Activated T-cell treated with anti-CD3 and anti-CD28 coated beads, Interleukin-2, amount 50 U/mL, for 1 hour (primary cell): ENCODE measurements around the gene KRTAP17-1.
"Not testable (repeated sequence)": the region's sequence is repeated elsewhere in the genome, so short reads cannot be mapped to it uniquely, and the experiment has no call there.

ENCODE experiments used
- DNase-seq: peaks from one replicate; pipeline ENCODE4 v3.0.0-alpha.2; 2020

Gene KRTAP17-1

GRCh38 chr17:41301916-41302901 lies 13.3 kb downstream of the KRTAP17-1 start, which contains the start of gene KRTAP29-1:
TSS of gene KRTAP29-1 (minus strand) at chr17:41302851. CDS start at chr17:41302851, 0 bp downstream.
- no peak for DNase-seq

DNA sequence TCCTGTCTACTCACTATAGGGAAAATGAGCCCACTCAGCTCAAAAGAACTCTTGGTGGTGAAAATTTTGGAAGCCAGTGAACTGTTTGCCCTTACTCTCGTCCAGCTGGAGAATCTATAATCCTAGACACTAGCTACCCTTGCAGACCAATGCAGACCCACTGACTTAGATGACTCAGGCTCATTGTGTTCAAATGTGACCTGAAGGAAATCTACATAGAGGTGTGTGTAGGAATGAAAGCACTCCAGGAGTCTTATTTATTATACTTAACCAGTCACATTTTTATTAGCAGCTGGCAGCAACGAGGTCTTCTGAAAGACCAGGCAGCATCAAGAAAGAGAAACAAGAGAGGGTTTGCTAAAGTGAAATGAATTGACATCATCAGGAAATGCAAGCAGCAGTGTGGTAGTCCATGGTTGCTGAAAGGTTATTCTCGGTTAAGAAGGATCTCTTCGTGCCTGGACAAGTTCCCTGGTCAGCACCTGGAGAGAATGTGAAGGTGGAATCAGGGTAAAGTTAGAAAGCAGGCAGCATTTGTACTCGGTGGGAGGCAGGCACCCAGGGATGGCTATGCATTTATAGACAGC lies 14.2 kb downstream of the KRTAP17-1 start:
- DNase-seq = no peak

- DNase-seq = no peak
These were observed 16.9 kb downstream of the KRTAP17-1 start for GRCh38 chr17:41298458-41299135.

DNA sequence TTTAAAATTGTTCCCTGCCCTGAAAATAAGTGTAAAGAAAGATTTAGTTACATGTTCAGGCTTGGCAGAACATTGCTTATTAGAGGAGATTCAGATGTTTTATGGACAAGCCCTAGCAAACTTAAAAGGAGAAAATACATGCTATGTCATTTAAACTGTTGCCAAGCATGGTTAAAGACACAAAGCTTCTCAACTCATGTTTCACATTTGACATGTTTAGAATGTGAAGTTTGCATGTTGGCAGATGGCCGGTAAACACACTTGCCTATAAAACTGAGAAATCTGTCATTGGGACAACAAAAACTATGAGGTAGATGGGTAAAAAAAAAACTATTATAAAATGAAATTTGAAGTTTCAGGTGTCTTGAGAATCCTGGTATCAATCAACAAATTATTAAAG lies 18.7 kb downstream of the KRTAP17-1 start:
- no peak for DNase-seq

DNA sequence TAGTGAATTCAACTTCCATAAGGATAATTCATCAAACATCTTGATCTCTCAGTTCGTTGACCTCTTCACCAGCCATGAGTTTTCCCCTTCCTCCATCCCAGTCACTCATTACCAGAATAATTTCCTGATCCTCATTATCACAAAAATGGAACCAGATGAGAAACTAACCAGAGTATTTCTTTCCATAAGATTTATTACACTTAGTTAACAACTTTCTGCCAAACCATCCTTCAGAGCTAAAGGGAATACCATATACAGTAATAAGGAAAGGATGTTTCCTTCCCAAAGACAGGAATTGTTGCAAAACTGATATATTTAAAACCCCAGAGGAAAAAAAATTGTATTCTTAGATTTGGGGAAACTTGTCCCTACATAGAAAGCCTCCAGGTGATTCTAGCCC lies 21.5 kb downstream of the KRTAP17-1 start:
- no peak for DNase-seq

DNA sequence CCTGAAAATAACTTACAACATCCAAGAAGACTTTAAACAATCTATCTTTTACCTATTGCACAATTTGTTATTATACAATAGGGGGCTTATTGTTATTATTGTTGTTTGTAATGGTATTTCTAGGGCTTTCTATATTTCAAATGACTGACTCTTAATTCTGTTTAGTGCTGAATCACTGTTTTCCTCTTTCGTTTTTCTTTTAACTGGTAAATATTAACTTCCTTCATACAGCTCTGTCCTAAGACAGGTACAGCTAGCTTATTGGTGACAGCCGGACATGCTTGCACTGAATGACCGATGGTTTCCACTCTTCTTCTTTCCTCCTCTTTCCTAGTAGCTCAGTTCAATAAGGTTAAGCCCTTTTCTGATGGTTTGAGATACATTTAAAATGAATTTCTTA lies 28.5 kb downstream of the KRTAP17-1 start:
- DNase-seq = no peak

DNA sequence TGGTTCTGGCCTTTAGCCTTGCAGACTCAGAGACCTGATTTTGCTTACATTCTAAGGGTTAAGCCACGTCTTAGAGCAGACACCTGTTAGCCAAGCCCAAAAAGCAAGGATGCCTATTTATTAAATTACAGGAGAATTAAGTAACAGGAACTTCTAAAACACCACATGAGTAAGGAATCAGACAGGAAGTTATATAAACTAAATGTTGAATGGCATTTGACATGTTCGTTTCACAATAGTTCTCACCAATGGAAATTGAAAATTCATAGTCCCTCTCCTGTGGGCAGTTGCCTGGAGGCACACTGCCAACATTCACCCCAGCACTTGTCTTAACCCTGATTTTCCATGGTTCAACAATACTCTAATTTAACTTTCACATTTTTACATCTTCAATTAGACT lies 31.0 kb downstream of the KRTAP17-1 start:
- no peak for DNase-seq

- DNase-seq = no peak
These were observed 31.5 kb downstream of the KRTAP17-1 start for GRCh38 chr17:41284043-41284442.

GRCh38 chr17:41278176-41278955 lies 37.1 kb downstream of the KRTAP17-1 start:
- DNase-seq = no peak

GRCh38 chr17:41275648-41276190 lies 39.8 kb downstream of the KRTAP17-1 start, which contains the start of gene KRTAP9-7:
TSS of gene KRTAP9-7 (plus strand) at chr17:41275698. CDS start at chr17:41275698, 0 bp downstream.
- not testable (repeated sequence) for DNase-seq

DNA sequence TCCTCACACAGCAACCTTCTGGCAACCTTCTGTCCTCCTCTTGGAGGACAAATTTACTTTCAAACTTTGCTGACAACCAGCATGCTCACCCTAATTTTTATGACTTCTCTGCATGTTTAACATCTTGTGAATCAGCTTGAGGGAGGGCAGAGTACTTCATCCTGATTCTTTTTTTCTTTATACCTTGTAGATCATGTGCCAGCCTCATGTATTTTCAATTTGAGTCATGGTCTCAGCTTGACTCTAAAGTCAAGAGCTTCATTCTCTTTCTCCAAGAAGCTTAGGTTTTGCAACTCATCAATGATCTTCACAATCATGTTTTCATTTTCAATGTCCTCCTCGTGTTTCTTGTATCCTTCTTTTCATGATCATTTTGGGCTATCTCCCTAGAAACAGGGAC lies 43.7 kb downstream of the KRTAP17-1 start:
- no peak for DNase-seq

DNA sequence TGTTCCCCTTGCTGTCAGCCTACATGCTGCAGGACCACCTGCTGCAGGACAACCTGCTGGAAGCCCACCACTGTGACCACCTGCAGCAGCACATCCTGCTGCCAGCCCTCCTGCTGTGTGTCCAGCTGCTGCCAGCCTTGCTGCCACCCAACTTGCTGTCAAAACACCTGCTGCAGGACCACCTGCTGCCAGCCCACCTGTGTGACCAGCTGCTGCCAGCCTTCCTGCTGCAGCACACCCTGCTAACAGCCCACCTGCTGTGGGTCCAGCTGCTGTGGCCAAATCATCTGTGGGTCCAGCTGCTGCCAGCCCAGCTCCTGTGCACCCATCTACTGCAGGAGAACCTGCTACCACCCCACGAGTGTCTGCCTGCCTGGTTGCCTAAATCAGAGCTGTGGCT lies 44.2 kb downstream of the KRTAP17-1 start:
- DNase-seq = not testable (repeated sequence)

GRCh38 chr17:41267711-41268110 lies 47.8 kb downstream of the KRTAP17-1 start:
- DNase-seq = no peak

- DNase-seq = no peak
These were observed 50.4 kb downstream of the KRTAP17-1 start, which contains the start of gene KRTAP9-6 for GRCh38 chr17:41265078-41265477. TSS of gene KRTAP9-6 (plus strand) at chr17:41265378. CDS start at chr17:41265378, 0 bp downstream.
